ENCODE measurements around the gene BID. TPM values are rescaled to one million over a fixed set of nuclear protein-coding genes. Genes with fewer than 3 reads are reported as not detected.
A peak's percentile ranks its signal among the peaks of the same experiment; 100 is the strongest.
"Not testable (repeated sequence)": the region's sequence is repeated elsewhere in the genome, so short reads cannot be mapped to it uniquely, and the experiment has no call there.

BID gene
- total RNA-seq, 1 experiment from 2014 or later, result 52.6 TPM

GRCh38 chr22:17772958-17773605, 1.2 kb downstream of the BID start:
- no peaks in the 10 kb centered on the region for H3K36me3 ChIP-seq (replicated peaks; ENCODE audit: control insufficient read depth, insufficient read depth, low read length)
- H3K27me3 ChIP-seq (ENCODE audit: control insufficient read depth, insufficient read depth, low read length), result peaks cover 3% of the 10 kb centered on the region; the same call in 1 of the 2 replicates
- DNase-seq, result peak; percentile 78
- peak overlapping the region; percentile 57 for H3K4me3 ChIP-seq (ENCODE audit: insufficient read depth, low read depth, low read length)

DNA sequence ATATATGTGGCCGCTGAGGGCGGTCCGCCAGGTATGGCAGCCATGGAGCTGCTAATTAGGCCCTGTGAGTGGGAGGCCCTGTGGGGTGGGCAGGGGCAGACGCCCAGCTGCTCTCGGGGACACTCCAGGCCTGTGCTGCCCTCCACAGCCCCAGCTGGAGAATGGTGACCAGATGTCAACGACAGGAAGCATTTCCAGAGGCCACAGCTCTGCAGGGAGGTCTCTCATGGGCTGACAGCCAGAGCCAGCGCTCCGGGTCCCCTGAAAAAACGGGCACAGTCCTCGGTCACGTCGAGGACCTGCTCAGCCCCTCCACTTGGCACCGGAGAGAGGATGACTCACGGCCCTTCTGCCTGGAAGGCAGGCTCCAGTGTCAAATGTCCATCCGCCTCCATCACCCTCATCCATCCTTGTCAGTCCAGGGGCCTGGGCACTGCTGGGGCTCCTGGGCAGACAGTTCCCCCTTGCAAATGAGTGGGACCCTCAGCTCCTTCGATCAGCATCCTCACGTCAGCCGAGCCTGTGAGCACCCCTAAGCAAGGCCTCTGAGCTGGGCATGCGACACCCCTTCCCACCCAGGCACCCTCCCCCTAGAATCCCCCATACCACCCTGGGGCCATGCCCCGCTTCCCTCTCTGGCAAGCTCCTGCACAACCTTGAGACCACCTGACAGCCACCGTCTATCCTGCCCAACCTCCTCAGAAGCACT, 1.9 kb downstream of the BID start:
- no peak for DNase-seq
- Histone ChIP-seq H3K36me3 (replicated peaks; ENCODE audit: control insufficient read depth, insufficient read depth, low read length) (no peaks in the 10 kb centered on the region), H3K4me3 (ENCODE audit: insufficient read depth, low read depth, low read length) (no peak overlapping the region), H3K27me3 (ENCODE audit: control insufficient read depth, insufficient read depth, low read length) (peaks cover 3% of the 10 kb centered on the region; the same call in 1 of the 2 replicates)

GRCh38 chr22:17770180-17771077, 3.8 kb downstream of the BID start:
- Histone ChIP-seq H3K27me3 (ENCODE audit: control insufficient read depth, insufficient read depth, low read length) (peaks cover 3% of the 10 kb centered on the region; the same call in 1 of the 2 replicates), H3K4me3 (ENCODE audit: insufficient read depth, low read depth, low read length) (no peak overlapping the region), H3K36me3 (replicated peaks; ENCODE audit: control insufficient read depth, insufficient read depth, low read length) (no peaks in the 10 kb centered on the region)
- no peak for DNase-seq

GRCh38 chr22:17769716-17770082, 4.6 kb downstream of the BID start:
- Histone ChIP-seq H3K36me3 (replicated peaks; ENCODE audit: control insufficient read depth, insufficient read depth, low read length) (no peaks in the 10 kb centered on the region), H3K27me3 (ENCODE audit: control insufficient read depth, insufficient read depth, low read length) (0 out of 2 replicates have a peak, but pooled peaks cover 2% of the 10 kb centered on the region), H3K4me3 (ENCODE audit: insufficient read depth, low read depth, low read length) (no peak overlapping the region)
- no peak for DNase-seq

- no peak overlapping the region for H3K4me3 ChIP-seq (ENCODE audit: insufficient read depth, low read depth, low read length)
- no peaks in the 10 kb centered on the region for H3K36me3 ChIP-seq (replicated peaks; ENCODE audit: control insufficient read depth, insufficient read depth, low read length)
- no peak for DNase-seq
- H3K27me3 ChIP-seq (ENCODE audit: control insufficient read depth, insufficient read depth, low read length), result 0 out of 2 replicates have a peak, but pooled peaks cover 2% of the 10 kb centered on the region
Observed at GRCh38 chr22:17769013-17769715, 5.1 kb downstream of the BID start.

DNA sequence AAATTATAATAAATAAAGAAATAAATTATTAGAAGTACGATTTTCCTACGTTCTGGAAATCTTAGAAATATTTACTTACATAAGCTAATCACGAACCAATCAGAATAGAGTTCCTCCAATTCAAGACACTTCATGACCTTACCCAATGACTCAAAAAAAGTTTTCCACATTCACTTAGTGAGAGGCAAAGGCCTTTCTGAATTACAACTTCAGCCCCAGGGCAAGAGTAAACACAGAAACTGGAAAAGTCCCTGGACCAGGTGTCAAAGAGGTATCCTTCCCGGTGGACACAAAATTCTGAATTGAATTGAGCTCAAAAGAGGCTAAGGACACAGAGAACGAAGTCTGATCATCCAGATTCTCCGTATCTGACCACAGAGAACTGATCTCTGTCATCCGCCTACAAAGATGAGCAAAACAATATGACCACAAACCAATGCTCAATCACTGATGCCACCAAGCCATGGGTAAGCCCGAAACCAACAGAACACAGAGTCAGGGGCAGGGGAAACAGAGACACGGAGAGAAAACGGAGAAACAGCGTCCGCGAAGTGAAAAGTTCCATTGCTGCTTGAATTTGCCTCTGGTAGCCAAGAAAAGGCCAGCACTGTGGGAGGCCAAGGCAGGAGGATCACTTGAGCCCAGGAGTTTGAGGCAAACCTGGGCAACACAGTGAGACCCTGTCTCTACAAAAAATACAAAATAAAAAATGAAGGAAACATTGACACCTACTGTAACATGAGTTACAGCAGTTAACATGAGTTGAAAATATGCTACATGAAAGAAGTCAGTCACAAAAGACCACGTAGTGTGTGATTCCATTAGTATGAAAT, 6.8 kb downstream of the BID start:
- no peak overlapping the region for H3K4me3 ChIP-seq (ENCODE audit: insufficient read depth, low read depth, low read length)
- H3K27me3 ChIP-seq (ENCODE audit: control insufficient read depth, insufficient read depth, low read length), result no peaks in the 10 kb centered on the region
- no peaks in the 10 kb centered on the region for H3K36me3 ChIP-seq (replicated peaks; ENCODE audit: control insufficient read depth, insufficient read depth, low read length)
- DNase-seq, result no peak

- H3K27me3 ChIP-seq (ENCODE audit: control insufficient read depth, insufficient read depth, low read length); DNase-seq; H3K36me3 ChIP-seq (replicated peaks; ENCODE audit: control insufficient read depth, insufficient read depth, low read length); H3K4me3 ChIP-seq (ENCODE audit: insufficient read depth, low read depth, low read length): not testable (repeated sequence)
Observed at GRCh38 chr22:17764852-17765251, 9.4 kb downstream of the BID start.

DNA sequence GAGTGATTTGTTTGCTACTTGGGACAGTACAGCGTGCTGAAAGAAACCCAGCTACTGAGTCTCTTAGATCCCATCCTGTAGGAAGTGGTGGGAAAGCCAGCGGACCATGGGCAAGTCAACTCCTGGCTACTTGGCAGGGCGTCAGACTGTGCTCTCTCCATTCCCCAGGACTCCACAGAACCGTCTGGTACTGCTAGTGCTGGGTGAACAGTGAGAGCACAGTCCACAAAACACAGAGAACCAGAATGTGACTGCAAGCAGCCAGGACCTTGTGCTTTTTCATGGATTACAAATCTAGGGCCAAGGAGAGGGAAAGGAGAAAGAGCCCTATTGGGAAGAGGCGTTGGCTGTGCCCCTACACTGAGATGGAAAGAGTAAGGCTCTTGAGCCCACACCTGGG, 10.2 kb downstream of the BID start:
- H3K4me3 ChIP-seq (ENCODE audit: insufficient read depth, low read depth, low read length), result no peak overlapping the region

GRCh38 chr22:17763442-17763841, 10.8 kb downstream of the BID start:
- not testable (repeated sequence) for H3K27me3 ChIP-seq (ENCODE audit: control insufficient read depth, insufficient read depth, low read length); DNase-seq; H3K4me3 ChIP-seq (ENCODE audit: insufficient read depth, low read depth, low read length); H3K36me3 ChIP-seq (replicated peaks; ENCODE audit: control insufficient read depth, insufficient read depth, low read length)

More for the DNA sequence above, 10.2 kb downstream of the BID start:
- no peaks in the 10 kb centered on the region for H3K36me3 ChIP-seq (replicated peaks; ENCODE audit: control insufficient read depth, insufficient read depth, low read length)
- no peak for DNase-seq
- H3K27me3 ChIP-seq (ENCODE audit: control insufficient read depth, insufficient read depth, low read length), result no peaks in the 10 kb centered on the region

GRCh38 chr22:17761138-17761488, 13.2 kb downstream of the BID start:
- no peak for DNase-seq
- H3K4me3 ChIP-seq (ENCODE audit: insufficient read depth, low read depth, low read length), result no peak overlapping the region
- no peaks in the 10 kb centered on the region for H3K27me3 ChIP-seq (ENCODE audit: control insufficient read depth, insufficient read depth, low read length)
- no peaks in the 10 kb centered on the region for H3K36me3 ChIP-seq (replicated peaks; ENCODE audit: control insufficient read depth, insufficient read depth, low read length)

DNA sequence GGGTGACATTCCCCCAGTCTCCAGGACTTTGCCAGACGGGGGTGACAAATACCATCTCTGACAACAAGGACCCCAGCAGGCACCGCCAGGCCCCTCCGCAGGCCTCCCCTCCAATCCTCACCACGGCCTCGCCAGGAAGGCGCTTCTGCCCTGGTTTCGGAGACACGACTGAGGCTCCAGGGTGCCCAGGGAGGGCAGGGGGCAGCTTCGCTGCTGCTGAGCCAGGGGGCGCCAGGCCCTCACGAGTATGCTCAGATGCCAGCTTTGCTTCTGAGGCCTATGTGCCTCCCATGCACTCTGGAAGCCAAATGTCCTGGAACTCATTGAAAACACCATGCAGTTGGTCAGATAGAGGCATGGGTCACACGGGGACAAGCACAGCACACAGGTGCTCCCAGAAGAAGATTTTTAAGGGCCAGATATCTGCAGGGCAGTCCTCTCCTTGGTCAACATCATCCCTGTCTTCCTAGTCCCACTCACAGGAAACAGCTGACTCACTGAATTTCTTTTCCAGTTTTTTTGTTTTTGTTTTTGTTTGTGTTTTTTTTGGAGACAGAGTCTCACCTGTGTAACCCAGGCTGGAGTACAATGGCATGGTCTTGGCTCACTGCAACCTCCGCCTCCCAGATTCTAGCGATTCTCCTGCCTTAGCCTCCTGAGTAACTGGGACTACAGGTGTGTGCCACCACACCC, 19.9 kb downstream of the BID start:
- H3K27me3 ChIP-seq (ENCODE audit: control insufficient read depth, insufficient read depth, low read length), result no peaks in the 10 kb centered on the region
- no peaks in the 10 kb centered on the region for H3K36me3 ChIP-seq (replicated peaks; ENCODE audit: control insufficient read depth, insufficient read depth, low read length)
- no peak overlapping the region for H3K4me3 ChIP-seq (ENCODE audit: insufficient read depth, low read depth, low read length)
- peak; percentile 87 for DNase-seq

GRCh38 chr22:17753401-17753989, 20.8 kb downstream of the BID start:
- Histone ChIP-seq H3K27me3 (ENCODE audit: control insufficient read depth, insufficient read depth, low read length) (no peaks in the 10 kb centered on the region), H3K4me3 (ENCODE audit: insufficient read depth, low read depth, low read length) (no peak overlapping the region), H3K36me3 (replicated peaks; ENCODE audit: control insufficient read depth, insufficient read depth, low read length) (no peaks in the 10 kb centered on the region)
- no peak for DNase-seq

- Histone ChIP-seq H3K4me3 (ENCODE audit: insufficient read depth, low read depth, low read length) (no peak overlapping the region), H3K27me3 (ENCODE audit: control insufficient read depth, insufficient read depth, low read length) (no peaks in the 10 kb centered on the region), H3K36me3 (replicated peaks; ENCODE audit: control insufficient read depth, insufficient read depth, low read length) (no peaks in the 10 kb centered on the region)
- no peak for DNase-seq
Observed at GRCh38 chr22:17751596-17751995, 22.7 kb downstream of the BID start.
